Fibroblast of lung (primary cell): Measurements from ENCODE around the gene CHSY1. TPM values are rescaled to one million over a fixed set of nuclear protein-coding genes. Genes with fewer than 3 reads are reported as not detected.

Experiments
- DNase-seq, 2 donors: peaks; one replicate each; pipeline versions ENCODE4 v3.0.0 to v3.0.0-alpha.2; 2010; ENCODE audit warnings: low read depth in 2 of 2
- H2AFZ ChIP-seq: 2 replicates; pipeline ENCODE4 v1.5.1; 2012; ENCODE audit warnings: low read length, control low read depth, inconsistent platforms
- H3K27ac ChIP-seq: 2 replicates; pipeline ENCODE4 v1.5.1; 2011; ENCODE audit warnings: low read length, control low read depth; ENCODE audit not compliant: insufficient read depth
- H3K27me3 ChIP-seq: 2 replicates; pipeline ENCODE4 v1.5.1; 2011; ENCODE audit warnings: mild to moderate bottlenecking, low read length; ENCODE audit not compliant: control insufficient read depth, insufficient read depth
- H3K36me3 ChIP-seq: 2 replicates; pipeline ENCODE4 v1.5.1; 2011; ENCODE audit warnings: low read length; ENCODE audit not compliant: control insufficient read depth, insufficient read depth
- H3K4me1 ChIP-seq: 2 replicates; pipeline ENCODE4 v1.5.1; 2011; ENCODE audit warnings: low read length; ENCODE audit not compliant: control insufficient read depth, insufficient read depth; ENCODE audit errors: extremely low read depth
- H3K4me2 ChIP-seq: 2 replicates; pipeline ENCODE4 v1.5.1; 2011; ENCODE audit warnings: low read length, control low read depth; ENCODE audit not compliant: insufficient read depth; ENCODE audit errors: extremely low read depth
- H3K4me3 ChIP-seq, 4 experiments: fragments of 200-600 bp in 1 of 4; sonication (generic) in 1 of 4; replicated peaks in 1 of 4; 2 replicates each; pipeline ENCODE4 v1.5.1; 2011 to 2016; ENCODE audit warnings: low read length in 4 of 4, low read depth in 3 of 4, mild to moderate bottlenecking in 3 of 4, control low read depth in 2 of 4, inconsistent platforms in 1 of 4, mixed read lengths in 1 of 4; ENCODE audit not compliant: insufficient read depth in 1 of 4; ENCODE audit errors: control extremely low read depth in 1 of 4
- H3K79me2 ChIP-seq: 2 replicates; pipeline ENCODE4 v1.5.1; 2012; ENCODE audit warnings: mild to moderate bottlenecking, low read length, inconsistent platforms; ENCODE audit not compliant: control insufficient read depth, insufficient read depth
- H3K9ac ChIP-seq: 2 replicates; pipeline ENCODE4 v1.5.1; 2011; ENCODE audit warnings: mild to moderate bottlenecking, low read length, control low read depth; ENCODE audit not compliant: insufficient read depth
- H3K9me3 ChIP-seq: 2 replicates; pipeline ENCODE4 v1.5.1; 2012; ENCODE audit warnings: low read depth, low read length; ENCODE audit not compliant: control insufficient read depth, insufficient read depth
- H4K20me1 ChIP-seq: 2 replicates; pipeline ENCODE4 v1.5.1; 2011; ENCODE audit warnings: low read length; ENCODE audit not compliant: control insufficient read depth, insufficient read depth; ENCODE audit errors: extremely low read depth
- EZH2 ChIP-seq: IDR thresholded peaks from 2 replicates; pipeline ENCODE4 v1.5.1; 2012; ENCODE audit warnings: low read length, control low read depth, mild to moderate bottlenecking; ENCODE audit errors: missing control alignments
- polyA plus RNA-seq, 2 donors: library from polyadenylated mRNA; depleted of rRNA in 1 of 2; stranded (reverse) in 1 of 2; unstranded in 1 of 2; fragments of >200 nt; gene quantifications; 2 replicates each; pipeline ENCODE4 v1.2.1, GENCODE V29; 2011 to 2012; ENCODE audit warnings: missing spikeins in 1 of 2
- total RNA-seq: library from RNA; depleted of rRNA; stranded (reverse); fragments of >200 nt; gene quantifications from 2 replicates; pipeline ENCODE4 v1.2.1, GENCODE V29; 2014
- TF ChIP-seq, protein P1 (sequence below), 2 donors: IDR thresholded peaks in 1 of 2; conservative IDR thresholded peaks in 1 of 2; 1 replicate in 1 of 2; 2 replicates in 1 of 2; pipeline ENCODE4 v1.5.1; 2011 to 2012; ENCODE audit warnings: low read length in 2 of 2, control low read depth in 1 of 2, inconsistent platforms in 1 of 2, low read depth in 1 of 2, mild to moderate bottlenecking in 1 of 2

CHSY1 gene
- total and polyA plus RNA-seq, 2 donors (not counting 1 experiment from before 2014, with no cell fraction given) = 28.6 to 57.0 TPM

- no peaks in the 10 kb centered on the region for H3K27me3 ChIP-seq
- no peaks in the 10 kb centered on the region for H4K20me1 ChIP-seq
- no peak overlapping the region for H3K4me2 ChIP-seq
- H3K9me3 ChIP-seq = no peaks in the 10 kb centered on the region
- H2AFZ ChIP-seq = no peak overlapping the region
- peak overlapping the region; percentile 57 for H3K27ac ChIP-seq
- peaks cover 73% of the 10 kb centered on the region for H3K79me2 ChIP-seq
- DNase-seq = peak in 1 of 2 donors; percentile 85
- TF ChIP-seq, protein P1, sequence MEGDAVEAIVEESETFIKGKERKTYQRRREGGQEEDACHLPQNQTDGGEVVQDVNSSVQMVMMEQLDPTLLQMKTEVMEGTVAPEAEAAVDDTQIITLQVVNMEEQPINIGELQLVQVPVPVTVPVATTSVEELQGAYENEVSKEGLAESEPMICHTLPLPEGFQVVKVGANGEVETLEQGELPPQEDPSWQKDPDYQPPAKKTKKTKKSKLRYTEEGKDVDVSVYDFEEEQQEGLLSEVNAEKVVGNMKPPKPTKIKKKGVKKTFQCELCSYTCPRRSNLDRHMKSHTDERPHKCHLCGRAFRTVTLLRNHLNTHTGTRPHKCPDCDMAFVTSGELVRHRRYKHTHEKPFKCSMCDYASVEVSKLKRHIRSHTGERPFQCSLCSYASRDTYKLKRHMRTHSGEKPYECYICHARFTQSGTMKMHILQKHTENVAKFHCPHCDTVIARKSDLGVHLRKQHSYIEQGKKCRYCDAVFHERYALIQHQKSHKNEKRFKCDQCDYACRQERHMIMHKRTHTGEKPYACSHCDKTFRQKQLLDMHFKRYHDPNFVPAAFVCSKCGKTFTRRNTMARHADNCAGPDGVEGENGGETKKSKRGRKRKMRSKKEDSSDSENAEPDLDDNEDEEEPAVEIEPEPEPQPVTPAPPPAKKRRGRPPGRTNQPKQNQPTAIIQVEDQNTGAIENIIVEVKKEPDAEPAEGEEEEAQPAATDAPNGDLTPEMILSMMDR (conservative IDR thresholded peaks at IDR 0.05 in 1 of 2, IDR thresholded peaks at IDR 0.05 in 1 of 2; ENCODE audit: low read depth in 1 of 2, low read length in 2 of 2) = no peak
- H3K36me3 ChIP-seq = peaks cover 7% of the 10 kb centered on the region
- peaks cover 16% of the 10 kb centered on the region for H3K4me1 ChIP-seq
- no peak overlapping the region for H3K4me3 ChIP-seq
- no peak overlapping the region for H3K9ac ChIP-seq
Observed at GRCh38 chr15:101179341-101180153, 72.3 kb downstream of the CHSY1 start.

GRCh38 chr15:101178931-101179330 is 72.9 kb downstream of the CHSY1 start:
- H2AFZ ChIP-seq = no peak overlapping the region
- no peaks in the 10 kb centered on the region for H3K27me3 ChIP-seq
- H3K9me3 ChIP-seq = no peaks in the 10 kb centered on the region
- H3K4me3 ChIP-seq = no peak overlapping the region
- no peaks in the 10 kb centered on the region for H4K20me1 ChIP-seq
- TF ChIP-seq EZH2 = no peak
- TF ChIP-seq, protein P1 (conservative IDR thresholded peaks at IDR 0.05 in 1 of 2, IDR thresholded peaks at IDR 0.05 in 1 of 2; ENCODE audit: low read depth in 1 of 2, low read length in 2 of 2) = no peak
- peaks cover 16% of the 10 kb centered on the region for H3K4me1 ChIP-seq
- no peak for DNase-seq
- no peak overlapping the region for H3K4me2 ChIP-seq
- peaks cover 71% of the 10 kb centered on the region for H3K79me2 ChIP-seq
- H3K36me3 ChIP-seq = peaks cover 11% of the 10 kb centered on the region
- H3K27ac ChIP-seq = no peak overlapping the region
- H3K9ac ChIP-seq = no peak overlapping the region

DNA sequence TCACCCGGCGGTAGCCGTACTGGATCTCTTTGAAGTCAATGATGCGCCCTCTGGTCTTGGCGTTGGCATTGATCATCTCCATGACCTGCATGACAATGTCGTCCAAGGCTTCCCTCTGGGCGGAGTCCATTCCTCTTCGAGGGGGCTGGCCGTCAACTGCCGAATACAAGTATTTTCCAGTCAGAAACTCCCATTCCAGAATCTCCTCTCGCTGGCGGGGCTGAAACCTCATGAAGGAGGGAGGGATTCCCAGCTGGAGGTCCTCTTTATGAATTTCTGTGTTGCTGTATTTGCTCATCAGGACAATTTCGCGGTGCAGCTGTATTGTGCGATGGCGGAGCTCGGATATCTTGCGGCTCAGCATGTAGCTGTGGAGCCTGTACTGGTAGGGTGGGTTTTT is 73.4 kb downstream of the CHSY1 start:
- Histone ChIP-seq H3K79me2 (peaks cover 67% of the 10 kb centered on the region), H3K36me3 (peaks cover 11% of the 10 kb centered on the region), H3K4me3 (no peak overlapping the region), H3K4me1 (peaks cover 14% of the 10 kb centered on the region), H4K20me1 (no peaks in the 10 kb centered on the region), H3K9ac (no peak overlapping the region), H3K9me3 (no peaks in the 10 kb centered on the region), H3K27me3 (no peaks in the 10 kb centered on the region), H3K4me2 (no peak overlapping the region), H2AFZ (no peak overlapping the region), H3K27ac (no peak overlapping the region)
- DNase-seq = no peak
- TF ChIP-seq EZH2 = no peak
- TF ChIP-seq, protein P1 (conservative IDR thresholded peaks at IDR 0.05 in 1 of 2, IDR thresholded peaks at IDR 0.05 in 1 of 2; ENCODE audit: low read depth in 1 of 2, low read length in 2 of 2) = no peak
